Thoracic aorta (tissue), 2 donors: ENCODE measurements around the gene CBX4. TPM values are rescaled to one million over a fixed set of nuclear protein-coding genes. Genes with fewer than 3 reads are reported as not detected.
A peak's percentile ranks its signal among the peaks of the same experiment; 100 is the strongest.

ENCODE experiments used
- ATAC-seq: fragments of 150-250 bp; one replicate; pipeline ENCODE4 v1.8.0; 2017; ENCODE audit warnings: low read depth; ENCODE audit not compliant: insufficient number of reproducible peaks, low FRiP score
- DNase-seq: peaks from one replicate; pipeline ENCODE4 v3.0.0-alpha.2; 2020; ENCODE audit warnings: low spot score
- H3K27ac ChIP-seq, 2 donors: fragments of 200-600 bp; sonication (generic); 1 replicate in 1 of 2; 2 replicates in 1 of 2; pipeline ENCODE4 v1.5.1; 2016; ENCODE audit warnings: mild to moderate bottlenecking in 2 of 2, moderate library complexity in 2 of 2
- H3K27me3 ChIP-seq: fragments of 200-600 bp; sonication (generic); replicated peaks from 2 replicates; pipeline ENCODE4 v1.6.0; 2016; ENCODE audit warnings: mild to moderate bottlenecking; ENCODE audit not compliant: insufficient read depth
- H3K36me3 ChIP-seq: fragments of 200-600 bp; sonication (generic); one replicate; pipeline ENCODE4 v1.5.1; 2016
- H3K4me1 ChIP-seq, 2 donors: fragments of 200-600 bp; sonication (generic); 1 replicate in 1 of 2; 2 replicates in 1 of 2; pipeline versions ENCODE4 v1.5.1 to v1.6.0; 2016; ENCODE audit warnings: low read depth in 2 of 2, mild to moderate bottlenecking in 1 of 2; ENCODE audit not compliant: control insufficient read depth in 1 of 2
- H3K4me3 ChIP-seq: fragments of 200-600 bp; sonication (generic); 2 replicates; pipeline ENCODE4 v1.5.1; 2016; ENCODE audit warnings: mild to moderate bottlenecking
- H3K9me3 ChIP-seq: fragments of 200-600 bp; sonication (generic); 2 replicates; pipeline ENCODE4 v1.5.1; 2016
- total RNA-seq, 2 donors: library from RNA; depleted of rRNA; stranded (reverse); fragments of >200 nt; gene quantifications; one replicate each; pipeline versions ENCODE4 v1.1.0 to v1.2.3, GENCODE V29; 2016
- TF ChIP-seq, protein P1 (sequence below): fragments of 200-600 bp; sonication (generic); IDR thresholded peaks from one replicate; pipeline ENCODE4 v1.5.1; 2019; ENCODE audit warnings: antibody characterized with exemption

Gene CBX4
- total RNA-seq, 2 donors from 2014 or later, result 6.2 to 10.4 TPM

DNA sequence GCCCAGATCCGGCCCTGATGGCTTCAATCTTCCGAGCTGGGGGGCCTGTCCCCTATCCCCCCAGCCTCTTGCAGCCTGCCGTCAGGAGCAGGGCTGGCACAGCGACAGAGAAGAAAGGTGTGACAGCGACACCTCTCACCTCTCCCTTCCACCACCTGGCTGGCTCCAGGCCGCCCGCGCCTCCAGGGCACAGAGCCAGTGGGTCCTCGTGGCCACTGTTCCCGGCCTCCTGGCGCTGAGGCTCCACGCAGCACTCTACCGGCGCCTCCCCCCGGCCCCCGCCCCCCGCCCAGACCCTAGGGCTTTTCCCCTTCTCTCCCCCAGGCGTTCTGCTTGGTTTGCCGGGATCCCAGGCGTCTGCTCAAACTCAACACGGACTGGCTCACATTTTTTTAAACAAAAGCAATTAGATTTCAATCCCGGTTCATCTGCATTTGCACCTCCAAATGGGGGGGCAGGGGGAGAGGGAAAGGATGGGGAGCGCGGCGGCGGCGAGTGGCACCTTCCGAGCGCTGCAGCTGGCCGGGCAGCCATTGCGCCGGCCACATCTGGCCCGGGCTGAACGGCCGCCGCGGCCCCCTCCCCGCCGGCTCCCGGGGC lies 29.6 kb downstream of the CBX4 start:
- DNase-seq (no peak), ATAC-seq (no peak)
- TF ChIP-seq, protein P1, sequence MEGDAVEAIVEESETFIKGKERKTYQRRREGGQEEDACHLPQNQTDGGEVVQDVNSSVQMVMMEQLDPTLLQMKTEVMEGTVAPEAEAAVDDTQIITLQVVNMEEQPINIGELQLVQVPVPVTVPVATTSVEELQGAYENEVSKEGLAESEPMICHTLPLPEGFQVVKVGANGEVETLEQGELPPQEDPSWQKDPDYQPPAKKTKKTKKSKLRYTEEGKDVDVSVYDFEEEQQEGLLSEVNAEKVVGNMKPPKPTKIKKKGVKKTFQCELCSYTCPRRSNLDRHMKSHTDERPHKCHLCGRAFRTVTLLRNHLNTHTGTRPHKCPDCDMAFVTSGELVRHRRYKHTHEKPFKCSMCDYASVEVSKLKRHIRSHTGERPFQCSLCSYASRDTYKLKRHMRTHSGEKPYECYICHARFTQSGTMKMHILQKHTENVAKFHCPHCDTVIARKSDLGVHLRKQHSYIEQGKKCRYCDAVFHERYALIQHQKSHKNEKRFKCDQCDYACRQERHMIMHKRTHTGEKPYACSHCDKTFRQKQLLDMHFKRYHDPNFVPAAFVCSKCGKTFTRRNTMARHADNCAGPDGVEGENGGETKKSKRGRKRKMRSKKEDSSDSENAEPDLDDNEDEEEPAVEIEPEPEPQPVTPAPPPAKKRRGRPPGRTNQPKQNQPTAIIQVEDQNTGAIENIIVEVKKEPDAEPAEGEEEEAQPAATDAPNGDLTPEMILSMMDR, result no peak
- peaks cover 10 to 25% of the 10 kb centered on the region in 2 donors for H3K4me1 ChIP-seq
- H3K4me3 ChIP-seq, result peak overlapping the region; percentile 55
- peaks cover 57% of the 10 kb centered on the region for H3K27me3 ChIP-seq
- H3K9me3 ChIP-seq, result no peaks in the 10 kb centered on the region
- H3K36me3 ChIP-seq, result no peaks in the 10 kb centered on the region
- no peak overlapping the region for H3K27ac ChIP-seq

- peaks cover 59% of the 10 kb centered on the region for H3K27me3 ChIP-seq
- H3K4me1 ChIP-seq, result peaks cover 9 to 22% of the 10 kb centered on the region in 2 donors
- no peaks in the 10 kb centered on the region for H3K9me3 ChIP-seq
- no peak for ATAC-seq
- H3K4me3 ChIP-seq, result no peak overlapping the region
- no peaks in the 10 kb centered on the region for H3K36me3 ChIP-seq
- no peak for DNase-seq
- H3K27ac ChIP-seq, result no peak overlapping the region
- TF ChIP-seq, protein P1, result no peak
Measured at GRCh38 chr17:79808763-79809529, 30.3 kb downstream of the CBX4 start.

- Histone ChIP-seq H3K4me1 (peaks cover 3 to 19% of the 10 kb centered on the region in 2 donors), H3K27ac (no peak overlapping the region), H3K27me3 (peaks cover 68% of the 10 kb centered on the region), H3K36me3 (no peaks in the 10 kb centered on the region), H3K4me3 (no peak overlapping the region), H3K9me3 (no peaks in the 10 kb centered on the region)
- ATAC-seq (no peak), DNase-seq (no peak)
- TF ChIP-seq, protein P1, result no peak
Measured at GRCh38 chr17:79806863-79807720, 32.1 kb downstream of the CBX4 start.

- no peaks in the 10 kb centered on the region for H3K9me3 ChIP-seq
- TF ChIP-seq, protein P1, result no peak
- no peak for DNase-seq
Measured at GRCh38 chr17:79806446-79806760, 32.8 kb downstream of the CBX4 start.

More at GRCh38 chr17:79806446-79806760, 32.8 kb downstream of the CBX4 start:
- Histone ChIP-seq H3K27ac (no peak overlapping the region), H3K4me1 (peaks cover 3 to 16% of the 10 kb centered on the region in 2 donors), H3K27me3 (peaks cover 68% of the 10 kb centered on the region), H3K36me3 (no peaks in the 10 kb centered on the region), H3K4me3 (no peak overlapping the region)
- no peak for ATAC-seq
